ENCODE data around the gene ZNF407. TPM values are rescaled to one million over a fixed set of nuclear protein-coding genes. Genes with fewer than 3 reads are reported as not detected.

ZNF407 gene
- total and polyA plus RNA-seq, 7 experiments from 2014 or later = 6.8 to 31.3 (median 27.9) TPM

DNA sequence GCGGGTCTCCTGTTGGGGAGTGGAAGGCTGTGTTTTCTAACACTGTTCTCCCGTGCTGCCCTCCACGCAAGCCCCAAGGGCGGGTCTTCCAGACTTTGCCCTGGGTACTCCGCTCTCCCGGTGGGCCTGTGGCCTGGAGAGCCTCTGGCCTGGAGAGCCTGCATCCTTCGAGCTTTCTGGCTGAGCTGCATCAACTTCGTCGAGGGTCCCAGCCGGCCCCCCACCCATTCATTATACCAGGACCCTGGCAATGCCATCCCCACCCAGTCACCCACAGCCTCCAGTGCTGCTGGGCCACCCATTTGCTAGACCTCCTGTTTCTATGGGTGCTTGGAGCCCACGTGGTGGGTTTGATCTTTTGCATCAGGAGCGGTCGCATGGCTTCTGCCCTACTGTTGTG, 509.1 kb downstream of the ZNF407 start:
- ATAC-seq (no peak), DNase-seq (no peak)
- Histone ChIP-seq H3K4me3 (ENCODE audit: low read length) (no peak overlapping the region), H3K36me3 (ENCODE audit: control insufficient read depth in 2 of 3, insufficient read depth in 3 of 3, low read length in 3 of 3) (no peaks in the 10 kb centered on the region), H3K27me3 (ENCODE audit: control insufficient read depth in 2 of 2, insufficient read depth in 2 of 2, low read length in 2 of 2) (no peaks in the 10 kb centered on the region), H3K27ac (ENCODE audit: low read depth, low read length) (no peak overlapping the region), H3K4me1 (ENCODE audit: control insufficient read depth in 2 of 2, insufficient read depth in 2 of 2, low read length in 2 of 2) (no peaks in the 10 kb centered on the region), H3K9me3 (ENCODE audit: control insufficient read depth in 2 of 3, low read length in 3 of 3) (no peaks in the 10 kb centered on the region)
- POLR2A ChIA-PET = no interaction called here
- Mint-ChIP-seq H3K4me3 (no peak overlapping the region), H3K36me3 (peaks cover 0 to 5% (median 3%) of the 10 kb centered on the region in 5 donors), H3K9me3 (peaks cover 0 to 6% (median 4%) of the 10 kb centered on the region in 11 donors), H3K4me1 (peaks cover 0 to 2% (median 0%) of the 10 kb centered on the region in 7 donors), H3K27ac (no peak overlapping the region), H3K27me3 (peaks cover 0 to 6% (median 2%) of the 10 kb centered on the region in 5 donors)
- intact Hi-C loops (cut with micrococcal nuclease) = no loop called here
- CTCF ChIA-PET = no interaction called here

DNA sequence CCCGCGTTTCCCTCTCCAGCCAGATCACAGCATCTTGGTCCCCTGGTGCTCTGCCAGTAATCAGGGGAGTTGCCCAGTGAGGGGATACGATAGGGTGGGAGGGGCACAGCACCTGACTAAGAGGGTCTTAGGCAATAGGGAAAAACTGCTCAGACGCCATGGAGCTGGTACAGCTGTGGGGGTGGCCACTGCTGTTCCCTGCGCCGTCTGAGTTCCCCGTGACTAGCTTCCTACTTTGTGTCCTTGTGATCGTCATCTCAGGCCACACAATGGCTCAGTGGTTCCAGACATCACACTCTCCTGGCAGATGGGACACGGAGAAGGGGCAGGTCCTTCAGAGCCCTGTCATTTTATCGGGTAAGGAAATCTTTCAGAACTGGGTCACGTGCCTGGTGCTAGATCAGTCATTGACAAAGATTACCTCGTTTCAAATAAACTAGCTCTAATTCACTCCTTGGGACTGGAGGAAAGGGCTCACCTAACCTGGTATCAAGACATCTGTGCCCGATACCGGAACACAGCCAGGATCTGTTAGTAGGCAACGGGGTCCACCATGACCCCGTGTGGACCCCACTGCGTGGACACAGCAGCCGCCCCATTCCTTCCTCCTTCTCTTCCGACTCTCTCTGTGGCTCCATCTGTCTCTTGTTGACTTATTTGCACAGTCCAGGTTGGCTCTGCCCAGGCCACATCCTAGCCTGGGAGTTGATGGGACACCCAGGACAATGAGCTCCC, 509.7 kb downstream of the ZNF407 start:
- H3K4me1 ChIP-seq (ENCODE audit: control insufficient read depth in 2 of 2, insufficient read depth in 2 of 2, low read length in 2 of 2) = no peaks in the 10 kb centered on the region
- no peak for DNase-seq
- H3K27ac ChIP-seq (ENCODE audit: low read depth, low read length) = no peak overlapping the region
- intact Hi-C loops (cut with micrococcal nuclease) = no loop called here
- Mint-ChIP-seq H3K4me1 (peaks cover 0 to 2% (median 0%) of the 10 kb centered on the region in 7 donors), H3K4me3 (no peak overlapping the region), H3K36me3 (no peaks in the 10 kb centered on the region), H3K27ac (no peak overlapping the region), H3K27me3 (peaks cover 0 to 6% (median 0%) of the 10 kb centered on the region in 5 donors), H3K9me3 (no peaks in the 10 kb centered on the region)
- H3K4me3 ChIP-seq (ENCODE audit: low read length) = no peak overlapping the region
- H3K9me3 ChIP-seq (ENCODE audit: control insufficient read depth in 2 of 3, low read length in 3 of 3) = no peaks in the 10 kb centered on the region
- ChIA-PET CTCF (no interaction called here), POLR2A (no interaction called here)
- H3K27me3 ChIP-seq (ENCODE audit: control insufficient read depth in 2 of 2, insufficient read depth in 2 of 2, low read length in 2 of 2) = no peaks in the 10 kb centered on the region
- ATAC-seq = no peak
- no peaks in the 10 kb centered on the region for H3K36me3 ChIP-seq (ENCODE audit: control insufficient read depth in 2 of 3, insufficient read depth in 3 of 3, low read length in 3 of 3)

DNA sequence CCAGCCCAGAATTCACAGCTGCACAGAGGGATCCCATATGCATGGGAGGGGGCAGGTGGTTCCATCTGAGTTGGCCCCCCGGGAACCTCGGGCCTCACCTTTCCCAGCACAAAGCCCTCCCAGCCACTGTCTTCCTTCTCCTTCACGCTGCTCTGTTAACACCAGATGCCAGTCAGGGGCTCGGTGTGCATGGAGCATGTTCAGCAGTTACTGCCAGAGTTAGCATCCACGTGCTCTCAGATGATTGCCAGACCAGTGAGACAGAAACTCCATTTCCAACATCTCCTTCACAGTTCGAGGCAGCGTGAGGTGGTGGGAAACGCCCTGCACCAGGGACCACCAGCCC, 510.2 kb downstream of the ZNF407 start:
- no peak overlapping the region for H3K27ac ChIP-seq (ENCODE audit: low read depth, low read length)
- no peak overlapping the region for H3K4me3 ChIP-seq (ENCODE audit: low read length)
- no peaks in the 10 kb centered on the region for H3K36me3 ChIP-seq (ENCODE audit: control insufficient read depth in 2 of 3, insufficient read depth in 3 of 3, low read length in 3 of 3)
- DNase-seq = no peak
- H3K9me3 ChIP-seq (ENCODE audit: control insufficient read depth in 2 of 3, low read length in 3 of 3) = no peaks in the 10 kb centered on the region
- Mint-ChIP-seq H3K36me3 (no peaks in the 10 kb centered on the region), H3K4me1 (peaks cover 0 to 2% (median 0%) of the 10 kb centered on the region in 7 donors), H3K9me3 (no peaks in the 10 kb centered on the region), H3K27ac (no peak overlapping the region), H3K27me3 (peaks cover 0 to 6% (median 0%) of the 10 kb centered on the region in 5 donors), H3K4me3 (no peak overlapping the region)
- ATAC-seq = no peak
- intact Hi-C loops (cut with micrococcal nuclease) = no loop called here
- H3K4me1 ChIP-seq (ENCODE audit: control insufficient read depth in 2 of 2, insufficient read depth in 2 of 2, low read length in 2 of 2) = no peaks in the 10 kb centered on the region
- H3K27me3 ChIP-seq (ENCODE audit: control insufficient read depth in 2 of 2, insufficient read depth in 2 of 2, low read length in 2 of 2) = no peaks in the 10 kb centered on the region
- POLR2A ChIA-PET = no interaction called here
- CTCF ChIA-PET = no interaction called here

DNA sequence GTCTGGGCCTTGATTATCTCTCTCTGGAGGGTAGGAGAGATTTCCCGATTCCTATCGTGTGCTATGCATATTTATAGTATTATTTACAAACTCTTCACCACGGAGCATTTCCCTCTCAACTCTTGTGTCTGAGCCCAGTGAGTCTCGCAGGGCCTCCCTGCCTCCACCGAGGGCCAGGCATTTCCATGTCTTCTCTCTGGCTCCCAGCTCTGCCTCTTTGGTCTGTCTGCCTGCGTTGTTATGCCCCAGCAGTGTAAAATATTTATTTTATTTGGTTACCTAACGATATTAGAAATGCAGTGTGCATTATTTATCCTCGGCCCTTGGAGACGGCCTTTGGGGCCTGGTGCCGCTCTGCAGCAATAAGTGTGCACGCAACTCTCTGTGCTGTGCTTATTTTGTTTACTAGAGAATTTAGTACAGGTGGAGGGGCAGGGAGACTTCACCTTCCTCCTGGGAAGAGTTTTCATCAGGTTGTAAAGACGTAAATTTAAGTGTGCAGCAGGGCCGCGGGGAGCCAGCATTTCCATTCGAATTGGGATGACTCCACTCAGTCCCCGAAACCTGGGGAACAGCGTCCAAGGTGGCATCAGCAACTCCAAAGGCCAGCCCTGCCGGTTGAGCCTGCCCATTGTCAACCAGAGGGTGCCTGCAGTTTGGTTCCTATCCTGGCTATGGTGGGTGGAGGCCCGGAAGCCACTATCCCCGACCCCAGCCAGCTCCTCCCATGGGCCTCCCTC, 511.1 kb downstream of the ZNF407 start:
- intact Hi-C loops (cut with micrococcal nuclease) = no loop called here
- ATAC-seq (no peak), DNase-seq (no peak)
- H3K36me3 ChIP-seq (ENCODE audit: control insufficient read depth in 2 of 3, insufficient read depth in 3 of 3, low read length in 3 of 3) = no peaks in the 10 kb centered on the region
- H3K27ac ChIP-seq (ENCODE audit: low read depth, low read length) = no peak overlapping the region
- Mint-ChIP-seq H3K27me3 (peaks cover 0 to 6% (median 0%) of the 10 kb centered on the region in 5 donors), H3K27ac (no peak overlapping the region), H3K4me1 (peaks cover 0 to 2% (median 0%) of the 10 kb centered on the region in 7 donors), H3K9me3 (no peaks in the 10 kb centered on the region), H3K4me3 (no peak overlapping the region), H3K36me3 (no peaks in the 10 kb centered on the region)
- no peaks in the 10 kb centered on the region for H3K27me3 ChIP-seq (ENCODE audit: control insufficient read depth in 2 of 2, insufficient read depth in 2 of 2, low read length in 2 of 2)
- CTCF ChIA-PET = no interaction called here
- POLR2A ChIA-PET = no interaction called here
- H3K9me3 ChIP-seq (ENCODE audit: control insufficient read depth in 2 of 3, low read length in 3 of 3) = no peaks in the 10 kb centered on the region
- H3K4me1 ChIP-seq (ENCODE audit: control insufficient read depth in 2 of 2, insufficient read depth in 2 of 2, low read length in 2 of 2) = no peaks in the 10 kb centered on the region
- no peak overlapping the region for H3K4me3 ChIP-seq (ENCODE audit: low read length)

DNA sequence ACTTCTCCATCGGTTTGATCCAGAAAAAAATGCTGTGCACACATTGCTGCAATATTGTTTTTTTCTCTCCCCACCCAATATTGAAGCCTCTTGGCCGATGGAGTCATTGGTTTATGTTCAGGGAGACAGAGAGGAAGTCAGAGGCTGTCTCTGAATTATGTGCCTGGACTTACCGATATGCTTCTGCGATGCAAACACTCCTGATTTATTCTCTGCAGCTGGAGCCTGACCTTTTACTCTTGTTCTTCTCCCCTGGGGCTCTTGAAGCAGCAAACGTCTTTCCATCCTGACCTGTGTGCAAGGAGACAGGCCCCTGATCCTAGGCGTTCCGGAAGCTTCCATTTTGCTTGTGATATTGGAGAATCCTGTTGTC, 511.6 kb downstream of the ZNF407 start:
- H3K36me3 Mint-ChIP-seq = no peaks in the 10 kb centered on the region
- intact Hi-C loops (cut with micrococcal nuclease) = no loop called here
- DNase-seq = no peak
- H3K9me3 ChIP-seq (ENCODE audit: control insufficient read depth in 2 of 3, low read length in 3 of 3) = no peaks in the 10 kb centered on the region
- H3K4me3 Mint-ChIP-seq = no peak overlapping the region
- H3K27ac Mint-ChIP-seq = no peak overlapping the region
- no peaks in the 10 kb centered on the region for H3K4me1 Mint-ChIP-seq
- no peak overlapping the region for H3K27ac ChIP-seq (ENCODE audit: low read depth, low read length)
- H3K27me3 Mint-ChIP-seq = peaks cover 0 to 6% (median 0%) of the 10 kb centered on the region in 5 donors
- CTCF ChIA-PET = no interaction called here
- H3K9me3 Mint-ChIP-seq = no peaks in the 10 kb centered on the region
- ATAC-seq = no peak
- no peak overlapping the region for H3K4me3 ChIP-seq (ENCODE audit: low read length)
- no peaks in the 10 kb centered on the region for H3K4me1 ChIP-seq (ENCODE audit: control insufficient read depth in 2 of 2, insufficient read depth in 2 of 2, low read length in 2 of 2)
- no peaks in the 10 kb centered on the region for H3K27me3 ChIP-seq (ENCODE audit: control insufficient read depth in 2 of 2, insufficient read depth in 2 of 2, low read length in 2 of 2)
- H3K36me3 ChIP-seq (ENCODE audit: control insufficient read depth in 2 of 3, insufficient read depth in 3 of 3, low read length in 3 of 3) = no peaks in the 10 kb centered on the region
- POLR2A ChIA-PET = no interaction called here

DNA sequence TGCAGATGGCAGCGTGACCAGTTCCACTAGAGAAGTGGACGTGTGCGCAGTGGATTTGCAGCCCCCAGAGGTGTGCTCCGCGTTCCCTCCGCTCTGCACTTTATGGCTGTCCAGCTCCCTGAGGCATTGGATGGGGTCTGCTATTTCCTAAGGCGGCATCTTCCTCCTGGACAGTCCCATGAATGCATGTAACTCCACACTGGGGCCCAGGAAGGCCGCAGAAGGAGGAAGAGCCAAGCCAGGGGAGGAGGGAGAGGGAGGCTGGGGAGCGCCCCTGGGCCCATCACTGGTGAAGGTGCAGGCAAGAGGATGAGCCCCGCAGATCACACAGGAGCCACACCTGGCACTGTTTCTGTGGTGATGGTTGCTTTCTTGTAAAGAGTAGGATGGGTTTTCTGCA, 512.1 kb downstream of the ZNF407 start:
- DNase-seq (no peak), ATAC-seq (no peak)
- Histone ChIP-seq H3K9me3 (ENCODE audit: control insufficient read depth in 2 of 3, low read length in 3 of 3) (no peaks in the 10 kb centered on the region), H3K4me3 (ENCODE audit: low read length) (no peak overlapping the region), H3K4me1 (ENCODE audit: control insufficient read depth in 2 of 2, insufficient read depth in 2 of 2, low read length in 2 of 2) (no peaks in the 10 kb centered on the region), H3K36me3 (ENCODE audit: control insufficient read depth in 2 of 3, insufficient read depth in 3 of 3, low read length in 3 of 3) (no peaks in the 10 kb centered on the region), H3K27me3 (ENCODE audit: control insufficient read depth in 2 of 2, insufficient read depth in 2 of 2, low read length in 2 of 2) (no peaks in the 10 kb centered on the region), H3K27ac (ENCODE audit: low read depth, low read length) (no peak overlapping the region)
- H3K36me3 Mint-ChIP-seq = no peaks in the 10 kb centered on the region
- CTCF ChIA-PET = no interaction called here
- peaks cover 0 to 6% (median 0%) of the 10 kb centered on the region in 5 donors for H3K27me3 Mint-ChIP-seq
- no peak overlapping the region for H3K27ac Mint-ChIP-seq
- intact Hi-C loops (cut with micrococcal nuclease) = no loop called here
- no peak overlapping the region for H3K4me3 Mint-ChIP-seq
- H3K4me1 Mint-ChIP-seq = peaks cover 0 to 2% (median under 1%) of the 10 kb centered on the region in 7 donors
- H3K9me3 Mint-ChIP-seq = no peaks in the 10 kb centered on the region
- POLR2A ChIA-PET = no interaction called here

DNA sequence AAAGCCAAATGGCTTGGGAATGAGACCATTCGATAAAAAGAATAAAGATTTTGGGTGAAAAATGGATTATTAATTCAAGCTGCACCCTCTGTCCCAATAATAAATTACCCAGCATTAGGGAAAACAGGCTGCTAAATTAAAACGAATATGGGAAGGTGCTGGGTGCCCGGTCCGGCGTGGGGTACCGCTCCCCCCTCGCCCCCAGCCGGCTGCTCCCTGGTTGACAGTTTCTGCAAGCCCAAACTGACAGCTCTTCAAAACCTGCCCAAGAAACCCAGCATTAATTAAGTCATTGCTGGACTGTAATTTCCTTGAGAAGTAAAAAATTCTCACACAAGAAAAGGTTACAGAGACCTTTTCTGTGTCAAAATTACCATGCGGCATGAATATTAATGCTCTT, 512.6 kb downstream of the ZNF407 start:
- POLR2A ChIA-PET = no interaction called here
- DNase-seq = no peak

More for the DNA sequence above, 512.6 kb downstream of the ZNF407 start:
- intact Hi-C loops (cut with micrococcal nuclease) = no loop called here
- Mint-ChIP-seq H3K9me3 (peaks cover 0 to 3% (median 0%) of the 10 kb centered on the region in 11 donors), H3K4me3 (no peak overlapping the region), H3K27me3 (peaks cover 0 to 6% (median 0%) of the 10 kb centered on the region in 5 donors), H3K36me3 (no peaks in the 10 kb centered on the region), H3K4me1 (peaks cover 0 to 7% (median 5%) of the 10 kb centered on the region in 7 donors), H3K27ac (no peak overlapping the region)
- Histone ChIP-seq H3K27ac (ENCODE audit: low read depth, low read length) (no peak overlapping the region), H3K9me3 (ENCODE audit: control insufficient read depth in 2 of 3, low read length in 3 of 3) (no peaks in the 10 kb centered on the region), H3K36me3 (ENCODE audit: control insufficient read depth in 2 of 3, insufficient read depth in 3 of 3, low read length in 3 of 3) (no peaks in the 10 kb centered on the region), H3K27me3 (ENCODE audit: control insufficient read depth in 2 of 2, insufficient read depth in 2 of 2, low read length in 2 of 2) (no peaks in the 10 kb centered on the region), H3K4me1 (ENCODE audit: control insufficient read depth in 2 of 2, insufficient read depth in 2 of 2, low read length in 2 of 2) (no peaks in the 10 kb centered on the region), H3K4me3 (ENCODE audit: low read length) (no peak overlapping the region)
- CTCF ChIA-PET = no interaction called here
- ATAC-seq = no peak
